WI38 (cell line): ENCODE measurements around the gene CNN3.

Source experiments
- H3K4me3 ChIP-seq: 2 replicates; pipeline ENCODE4 v1.5.1; 2011; ENCODE audit warnings: low read depth, mild to moderate bottlenecking, control low read depth, low read length
- TF ChIP-seq, protein P1 (sequence below): IDR thresholded peaks from 2 replicates; pipeline ENCODE4 v1.5.1; 2012; ENCODE audit warnings: low read depth, mild to moderate bottlenecking, control low read depth, low read length

Gene CNN3

DNA sequence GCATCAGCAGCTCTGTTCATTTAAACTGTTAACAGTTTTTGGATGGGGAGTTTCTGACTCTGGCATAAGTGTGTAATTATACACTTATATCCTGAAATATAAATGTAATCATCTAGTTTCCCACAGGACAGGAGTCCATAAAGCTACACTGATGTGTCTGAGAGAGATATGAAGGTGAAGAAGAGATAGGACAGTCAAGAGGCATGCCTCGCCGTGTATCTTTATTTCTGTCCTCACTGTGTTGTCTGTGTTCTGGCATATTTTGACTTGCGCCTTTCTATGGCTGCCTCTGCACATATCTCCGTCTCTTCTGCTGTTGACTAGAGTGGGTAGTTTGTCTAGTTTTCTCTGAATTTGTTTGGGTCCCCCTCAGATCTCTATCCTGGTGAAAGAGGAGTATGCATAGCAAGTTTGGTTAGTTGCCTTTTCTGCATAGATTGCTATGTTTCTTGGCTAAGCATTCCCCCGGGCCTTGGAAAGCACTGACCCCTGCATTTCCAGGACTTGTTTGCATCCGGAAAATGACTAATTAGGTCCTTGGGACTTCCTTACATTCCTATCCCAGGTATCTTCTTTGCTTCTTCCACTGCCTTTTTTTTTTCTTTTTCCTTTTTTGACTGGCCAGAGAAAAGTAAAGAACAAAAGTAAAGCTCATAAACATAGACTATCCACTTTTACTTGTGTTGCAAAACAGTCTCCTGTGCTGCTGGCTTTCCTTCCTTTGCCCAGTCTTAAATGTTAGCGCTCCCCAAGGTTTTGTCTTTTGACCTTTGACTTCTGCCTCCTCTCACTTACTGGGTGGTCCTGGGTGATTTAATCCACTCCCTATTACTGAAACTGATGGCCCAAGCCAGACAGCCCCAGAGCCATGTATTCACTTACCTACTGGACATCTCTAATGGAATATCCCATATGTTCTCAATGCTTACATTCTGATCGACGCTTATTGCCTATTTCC lies 27.6 kb upstream of the CNN3 start:
- TF ChIP-seq, protein P1, sequence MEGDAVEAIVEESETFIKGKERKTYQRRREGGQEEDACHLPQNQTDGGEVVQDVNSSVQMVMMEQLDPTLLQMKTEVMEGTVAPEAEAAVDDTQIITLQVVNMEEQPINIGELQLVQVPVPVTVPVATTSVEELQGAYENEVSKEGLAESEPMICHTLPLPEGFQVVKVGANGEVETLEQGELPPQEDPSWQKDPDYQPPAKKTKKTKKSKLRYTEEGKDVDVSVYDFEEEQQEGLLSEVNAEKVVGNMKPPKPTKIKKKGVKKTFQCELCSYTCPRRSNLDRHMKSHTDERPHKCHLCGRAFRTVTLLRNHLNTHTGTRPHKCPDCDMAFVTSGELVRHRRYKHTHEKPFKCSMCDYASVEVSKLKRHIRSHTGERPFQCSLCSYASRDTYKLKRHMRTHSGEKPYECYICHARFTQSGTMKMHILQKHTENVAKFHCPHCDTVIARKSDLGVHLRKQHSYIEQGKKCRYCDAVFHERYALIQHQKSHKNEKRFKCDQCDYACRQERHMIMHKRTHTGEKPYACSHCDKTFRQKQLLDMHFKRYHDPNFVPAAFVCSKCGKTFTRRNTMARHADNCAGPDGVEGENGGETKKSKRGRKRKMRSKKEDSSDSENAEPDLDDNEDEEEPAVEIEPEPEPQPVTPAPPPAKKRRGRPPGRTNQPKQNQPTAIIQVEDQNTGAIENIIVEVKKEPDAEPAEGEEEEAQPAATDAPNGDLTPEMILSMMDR, result no peak
- no peak overlapping the region for H3K4me3 ChIP-seq

DNA sequence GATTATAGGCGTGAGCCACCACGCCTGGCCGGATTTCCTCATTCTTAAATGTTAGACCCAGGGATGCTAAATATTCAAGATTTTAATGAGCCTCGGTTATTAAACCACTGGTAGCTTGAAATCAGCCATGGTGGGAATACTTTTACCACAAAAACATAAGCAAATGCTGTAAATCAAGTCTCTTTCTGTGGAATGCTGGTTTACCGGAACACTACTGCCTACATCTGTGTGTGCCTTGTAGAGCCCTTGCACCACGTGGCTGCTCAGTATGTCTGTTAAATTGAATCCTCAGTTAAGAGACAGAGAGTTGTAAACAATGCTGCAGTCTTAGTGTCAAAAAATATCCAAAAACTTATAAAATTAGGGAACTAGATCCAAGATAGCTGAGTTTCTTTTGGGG lies 26.8 kb upstream of the CNN3 start:
- TF ChIP-seq, protein P1, result no peak
- no peak overlapping the region for H3K4me3 ChIP-seq

DNA sequence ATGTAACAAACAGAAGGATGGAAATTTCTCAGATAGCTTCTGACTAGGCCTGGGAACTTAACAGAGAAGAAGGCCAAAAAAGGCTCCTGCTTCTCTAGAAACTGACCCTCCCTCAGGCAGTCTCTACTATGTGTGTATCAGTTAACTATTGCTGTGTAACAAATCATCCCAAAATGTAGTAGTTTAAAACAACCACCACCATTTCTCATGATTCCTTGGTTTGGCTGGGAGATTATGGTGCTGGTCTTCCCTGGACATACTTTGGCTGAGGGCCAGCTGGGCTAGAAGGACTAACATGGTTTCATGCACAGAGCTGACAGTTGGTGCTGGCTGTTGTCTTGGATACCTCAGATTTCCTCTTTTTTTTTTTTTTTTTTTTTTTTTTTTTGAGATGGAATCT lies 26.2 kb upstream of the CNN3 start:
- TF ChIP-seq, protein P1, result no peak
- H3K4me3 ChIP-seq, result no peak overlapping the region

DNA sequence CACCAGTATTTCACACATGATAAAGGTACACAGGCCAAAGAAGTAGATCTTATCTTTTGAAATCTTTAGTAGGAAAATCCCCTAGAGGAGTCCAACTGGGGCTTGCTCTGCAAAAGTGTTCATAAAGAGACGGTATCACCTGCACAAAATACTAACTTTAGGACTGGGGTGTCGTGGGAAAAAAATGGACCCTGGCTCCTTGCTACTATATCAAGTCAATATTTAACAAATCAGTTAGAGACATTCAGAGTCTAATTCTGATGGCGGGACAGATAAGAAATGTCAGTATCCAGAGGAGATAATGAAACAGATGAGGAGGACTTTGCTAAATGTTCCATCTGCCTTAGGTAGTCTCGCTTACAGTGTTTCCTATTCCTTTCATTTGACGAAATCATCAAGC lies 25.6 kb upstream of the CNN3 start:
- H3K4me3 ChIP-seq, result no peak overlapping the region
- TF ChIP-seq, protein P1, result no peak

DNA sequence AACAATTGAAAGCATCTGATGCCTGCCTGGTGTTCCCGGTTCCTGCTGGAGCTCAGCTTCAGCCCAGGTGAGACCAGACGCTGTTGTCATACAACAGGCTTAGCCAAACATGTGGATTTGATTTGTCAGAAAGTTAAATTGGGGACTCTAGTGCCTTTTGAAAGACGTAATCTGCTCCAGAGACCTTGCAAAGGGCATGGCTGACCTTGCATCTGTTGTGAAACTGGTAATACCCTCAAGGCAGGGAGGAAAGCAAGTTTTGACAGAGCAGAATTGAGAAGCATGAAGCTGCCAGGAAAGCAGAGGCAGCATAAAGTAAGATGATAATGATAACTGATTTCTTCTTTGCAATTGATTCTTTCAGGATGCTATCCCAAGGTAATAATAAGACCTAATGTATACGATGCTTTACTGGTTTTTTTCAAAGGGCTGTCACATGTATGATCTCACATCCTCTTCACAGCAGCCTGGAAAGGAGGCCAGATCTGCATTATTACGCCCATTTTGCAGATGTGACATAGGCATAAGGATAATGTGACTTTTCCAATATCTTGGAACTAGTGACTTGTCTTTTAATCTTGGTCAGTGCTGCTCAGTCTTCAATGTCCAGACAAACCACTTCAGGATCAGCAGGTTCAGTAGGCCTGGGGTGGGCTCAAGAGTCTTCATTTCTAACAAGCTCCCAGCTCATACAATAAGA lies 24.7 kb upstream of the CNN3 start:
- TF ChIP-seq, protein P1, result no peak

DNA sequence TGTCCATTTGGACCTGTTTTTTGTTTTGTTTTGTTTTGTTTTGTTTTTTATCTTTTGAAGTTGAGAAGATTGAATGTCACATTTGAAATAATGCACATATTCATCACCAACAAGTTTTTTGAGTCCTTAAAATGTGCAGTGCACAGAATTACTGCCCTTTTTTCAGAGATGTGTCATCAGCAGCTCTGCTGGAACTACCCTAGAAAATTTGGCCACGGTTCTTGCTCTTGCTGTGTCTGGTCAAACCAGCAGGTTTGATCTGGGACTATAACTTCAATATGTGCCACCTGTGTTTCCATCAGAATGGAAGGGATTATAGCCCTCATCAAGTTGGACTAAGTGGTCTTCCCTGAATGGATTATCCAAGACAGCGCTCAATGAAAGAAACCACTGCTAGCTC lies 24.1 kb upstream of the CNN3 start:
- TF ChIP-seq, protein P1, result no peak

More for the DNA sequence above, 24.7 kb upstream of the CNN3 start:
- no peak overlapping the region for H3K4me3 ChIP-seq

More for the DNA sequence above, 24.1 kb upstream of the CNN3 start:
- no peak overlapping the region for H3K4me3 ChIP-seq
